HCT116 (cell line): Measurements from ENCODE around the gene RIT2. TPM values are rescaled to one million over a fixed set of nuclear protein-coding genes. Genes with fewer than 3 reads are reported as not detected.

Experiments used
- ATAC-seq: fragments of 200-7000 bp; cut with Tn5 transposase; 2 replicates; pipeline ENCODE4 v1.9.1; 2020; ENCODE audit warnings: mild to moderate bottlenecking, moderate library complexity
- BruUV-seq: library from RNA; stranded (reverse); fragments of 400-500 nt; replicated peaks from 2 replicates; lab custom pipeline; 2021; lab: Mats Ljungman, UMichigan
- CTCF ChIA-PET: fragments of 300-600 bp; sonication (Branson Sonifier 250); formaldehyde crosslinking; loops from one replicate; lab custom pipeline; 2021; ENCODE audit warnings: antibody characterized with exemption; lab: Charles Lee
- POLR2A ChIA-PET: fragments of 300-600, 350-600 bp; sonication (Branson Sonifier 250); formaldehyde crosslinking; loops from one replicate; lab custom pipeline; 2021; ENCODE audit warnings: antibody characterized with exemption; lab: Charles Lee
- RAD21 ChIA-PET, 2 experiments: fragments of 300-600 bp; sonication (Branson Sonifier 250); formaldehyde crosslinking; loops; one replicate each; lab custom pipeline; 2023; ENCODE audit warnings: low total read pairs in 2 of 2; ENCODE audit not compliant: uncharacterized antibody in 2 of 2, unreplicated experiment in 2 of 2, low non-redundant PET in 1 of 2; lab: Charles Lee
- DNase-seq: peaks from one replicate; pipeline ENCODE4 v3.0.0-alpha.2; 2010; ENCODE audit warnings: low read depth, low spot score
- H2AFZ ChIP-seq: fragments of 200-600 bp; shearing (Covaris generic), sonication (generic); 2 replicates; pipeline ENCODE4 v1.6.1; 2017; ENCODE audit warnings: low read depth, mixed run types, mixed read lengths, antibody characterized with exemption, low read length; ENCODE audit not compliant: poor library complexity, severe bottlenecking
- H3K27ac ChIP-seq: 2 replicates; pipeline ENCODE4 v1.5.1; 2012; ENCODE audit warnings: low read depth, low read length
- H3K27me3 ChIP-seq: fragments of 200-600 bp; sonication (generic); 2 replicates; pipeline ENCODE4 v1.6.1; 2016; ENCODE audit warnings: mixed run types, low read length, mixed read lengths; ENCODE audit not compliant: insufficient read depth
- H3K36me3 ChIP-seq, 2 experiments: fragments of 200-500 bp in 1 of 2; fragments of 200-600 bp in 1 of 2; sonication (Bioruptor generic) in 1 of 2; sonication (generic) in 1 of 2; 2 replicates each; pipeline versions ENCODE4 v1.5.1 to v1.6.1; 2014 to 2016; ENCODE audit warnings: low read length in 2 of 2, inconsistent platforms in 1 of 2, mixed read lengths in 1 of 2, mixed run types in 1 of 2; ENCODE audit not compliant: insufficient read depth in 2 of 2, control insufficient read depth in 1 of 2
- H3K4me1 ChIP-seq, 2 experiments: fragments of 200-600 bp in 1 of 2; sonication (generic) in 1 of 2; 2 replicates each; pipeline versions ENCODE4 v1.5.1 to v1.6.1; 2012 to 2017; ENCODE audit warnings: low read length in 2 of 2, inconsistent platforms in 1 of 2, mild to moderate bottlenecking in 1 of 2, mixed read lengths in 1 of 2, mixed run types in 1 of 2, moderate library complexity in 1 of 2; ENCODE audit not compliant: insufficient read depth in 2 of 2, control insufficient read depth in 1 of 2
- H3K4me2 ChIP-seq: fragments of 200-600 bp; sonication (generic); 2 replicates; pipeline ENCODE4 v1.6.1; 2017; ENCODE audit warnings: mixed run types, low read length, mixed read lengths
- H3K4me3 ChIP-seq, 2 experiments: fragments of 200-600 bp in 1 of 2; sonication (generic) in 1 of 2; replicated peaks in 1 of 2; 2 replicates each; pipeline ENCODE4 v1.5.1; 2011 to 2016; ENCODE audit warnings: low read length in 2 of 2, control low read depth in 1 of 2, low read depth in 1 of 2, mild to moderate bottlenecking in 1 of 2, mixed read lengths in 1 of 2, mixed run types in 1 of 2
- H3K79me2 ChIP-seq: fragments of 200-600 bp; sonication (generic); 2 replicates; pipeline ENCODE4 v1.6.1; 2017; ENCODE audit warnings: mild to moderate bottlenecking, mixed run types, low read length, moderate library complexity, mixed read lengths; ENCODE audit not compliant: insufficient read depth
- H3K9ac ChIP-seq: fragments of 200-600 bp; sonication (generic); 2 replicates; pipeline ENCODE4 v1.6.1; 2016; ENCODE audit warnings: low read length, mixed read lengths
- H3K9me2 ChIP-seq: fragments of 200-600 bp; sonication (generic), shearing (Covaris generic); 2 replicates; pipeline ENCODE4 v1.6.1; 2017; ENCODE audit warnings: mixed run types, mild to moderate bottlenecking, moderate library complexity; ENCODE audit not compliant: insufficient read depth
- H3K9me3 ChIP-seq, 2 experiments: fragments of 200-500 bp in 1 of 2; fragments of 200-600 bp in 1 of 2; sonication (Bioruptor generic) in 1 of 2; sonication (generic) in 1 of 2; 2 replicates each; pipeline ENCODE4 v1.6.1; 2014 to 2017; ENCODE audit warnings: low read length in 2 of 2, mixed read lengths in 2 of 2, inconsistent platforms in 1 of 2, low read depth in 1 of 2, mild to moderate bottlenecking in 1 of 2, mixed run types in 1 of 2, moderate library complexity in 1 of 2; ENCODE audit not compliant: control insufficient read depth in 1 of 2, insufficient read depth in 1 of 2
- H4K20me1 ChIP-seq: fragments of 200-600 bp; sonication (generic), shearing (Covaris generic); 2 replicates; pipeline ENCODE4 v1.6.1; 2017; ENCODE audit warnings: mixed run types, mild to moderate bottlenecking, moderate library complexity; ENCODE audit not compliant: insufficient read depth
- CBX3 ChIP-seq: IDR thresholded peaks from 2 replicates; pipeline ENCODE4 v1.6.1; 2012; ENCODE audit warnings: low read depth
- ELF1 ChIP-seq: IDR thresholded peaks from 2 replicates; pipeline ENCODE4 v1.6.1; 2012; ENCODE audit warnings: low read depth, borderline replicate concordance
- EZH2 ChIP-seq: fragments of 200-600 bp; sonication (generic); IDR thresholded peaks from 2 replicates; pipeline ENCODE4 v1.6.1; 2017; ENCODE audit warnings: antibody characterized with exemption, mixed run types
- FOSL1 ChIP-seq: IDR thresholded peaks from 2 replicates; pipeline ENCODE4 v1.6.1; 2012; ENCODE audit warnings: low read depth
- TCF7L2 ChIP-seq: IDR thresholded peaks from 2 replicates; pipeline ENCODE4 v1.7.0; 2011; ENCODE audit warnings: borderline replicate concordance, inconsistent platforms; ENCODE audit not compliant: insufficient read depth, insufficient read length; ENCODE audit errors: extremely low read depth
- ZBTB33 ChIP-seq: IDR thresholded peaks from 2 replicates; pipeline ENCODE4 v1.6.1; 2011; ENCODE audit warnings: mild to moderate bottlenecking, low read length, moderate library complexity; ENCODE audit not compliant: insufficient replicate concordance; ENCODE audit errors: extremely low read depth
- ZFX ChIP-seq: fragments of 450-650 bp; IDR thresholded peaks from 2 replicates; pipeline ENCODE4 v1.6.1; 2017
- intact Hi-C: fragments of 100-400 bp; cut with micrococcal nuclease; formaldehyde crosslinking; loops from 2 replicates; pipeline ENCODE4 v1.10.0; 2022
- total RNA-seq: library from RNA; stranded (reverse); gene quantifications from one replicate; pipeline ENCODE4 v1.2.1, GENCODE V29; 2021; ENCODE audit not compliant: unreplicated experiment
- TF ChIP-seq, protein P1 (sequence below): IDR thresholded peaks from 2 replicates; pipeline ENCODE4 v1.6.1; 2012; ENCODE audit warnings: low read depth

Gene RIT2
- total RNA-seq, 1 experiment from 2014 or later = not detected

GRCh38 chr18:42854558-42854957 lies 260.9 kb downstream of the RIT2 start:
- no TSS peak for BruUV-seq
- no peak overlapping the region for H3K4me3 ChIP-seq
- H2AFZ ChIP-seq = no peak overlapping the region
- H3K79me2 ChIP-seq = no peaks in the 10 kb centered on the region
- TF ChIP-seq FOSL1 (no peak), EZH2 (no peak), ELF1 (no peak), ZFX (no peak), TCF7L2 (no peak), ZBTB33 (no peak), CBX3 (no peak)
- TF ChIP-seq, protein P1, sequence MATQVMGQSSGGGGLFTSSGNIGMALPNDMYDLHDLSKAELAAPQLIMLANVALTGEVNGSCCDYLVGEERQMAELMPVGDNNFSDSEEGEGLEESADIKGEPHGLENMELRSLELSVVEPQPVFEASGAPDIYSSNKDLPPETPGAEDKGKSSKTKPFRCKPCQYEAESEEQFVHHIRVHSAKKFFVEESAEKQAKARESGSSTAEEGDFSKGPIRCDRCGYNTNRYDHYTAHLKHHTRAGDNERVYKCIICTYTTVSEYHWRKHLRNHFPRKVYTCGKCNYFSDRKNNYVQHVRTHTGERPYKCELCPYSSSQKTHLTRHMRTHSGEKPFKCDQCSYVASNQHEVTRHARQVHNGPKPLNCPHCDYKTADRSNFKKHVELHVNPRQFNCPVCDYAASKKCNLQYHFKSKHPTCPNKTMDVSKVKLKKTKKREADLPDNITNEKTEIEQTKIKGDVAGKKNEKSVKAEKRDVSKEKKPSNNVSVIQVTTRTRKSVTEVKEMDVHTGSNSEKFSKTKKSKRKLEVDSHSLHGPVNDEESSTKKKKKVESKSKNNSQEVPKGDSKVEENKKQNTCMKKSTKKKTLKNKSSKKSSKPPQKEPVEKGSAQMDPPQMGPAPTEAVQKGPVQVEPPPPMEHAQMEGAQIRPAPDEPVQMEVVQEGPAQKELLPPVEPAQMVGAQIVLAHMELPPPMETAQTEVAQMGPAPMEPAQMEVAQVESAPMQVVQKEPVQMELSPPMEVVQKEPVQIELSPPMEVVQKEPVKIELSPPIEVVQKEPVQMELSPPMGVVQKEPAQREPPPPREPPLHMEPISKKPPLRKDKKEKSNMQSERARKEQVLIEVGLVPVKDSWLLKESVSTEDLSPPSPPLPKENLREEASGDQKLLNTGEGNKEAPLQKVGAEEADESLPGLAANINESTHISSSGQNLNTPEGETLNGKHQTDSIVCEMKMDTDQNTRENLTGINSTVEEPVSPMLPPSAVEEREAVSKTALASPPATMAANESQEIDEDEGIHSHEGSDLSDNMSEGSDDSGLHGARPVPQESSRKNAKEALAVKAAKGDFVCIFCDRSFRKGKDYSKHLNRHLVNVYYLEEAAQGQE = no peak
- no peaks in the 10 kb centered on the region for H3K36me3 ChIP-seq
- no peaks in the 10 kb centered on the region for H3K27me3 ChIP-seq
- no peaks in the 10 kb centered on the region for H3K4me1 ChIP-seq
- POLR2A ChIA-PET = no interaction called here
- no peak for DNase-seq
- intact Hi-C loops = no loop called here
- ATAC-seq = no peak
- H3K4me2 ChIP-seq = no peak overlapping the region
- RAD21 ChIA-PET = no interaction called here
- H3K27ac ChIP-seq = no peak overlapping the region
- H3K9me2 ChIP-seq = no peaks in the 10 kb centered on the region
- no peak overlapping the region for H3K9ac ChIP-seq
- no peaks in the 10 kb centered on the region for H4K20me1 ChIP-seq
- CTCF ChIA-PET = no interaction called here
- H3K9me3 ChIP-seq = peaks cover 15 to 18% of the 10 kb centered on the region in 2 experiments; a peak in 3 of 4 replicates
